Tibial artery (tissue), 4 donors: Measurements from ENCODE around the gene ACAD11.

Experiments used
- DNase-seq, 2 donors: peaks; one replicate each; pipeline ENCODE4 v3.0.0-alpha.2; 2019
- H3K27ac ChIP-seq, 2 donors: fragments of 200-600 bp; sonication (generic) in 1 of 2; 1 replicate in 1 of 2; 2 replicates in 1 of 2; pipeline ENCODE4 v1.5.1; 2018 to 2019; ENCODE audit warnings: mild to moderate bottlenecking in 1 of 2
- H3K27me3 ChIP-seq, 2 donors: fragments of 200-600 bp; sonication (generic) in 1 of 2; one replicate each; pipeline versions ENCODE4 v1.5.1 to v1.6.0; 2016 to 2019
- H3K36me3 ChIP-seq, 3 donors: fragments of 200-600 bp; sonication (generic) in 2 of 3; one replicate each; pipeline ENCODE4 v1.5.1; 2016 to 2019; ENCODE audit warnings: mild to moderate bottlenecking in 2 of 3
- H3K4me1 ChIP-seq, 4 donors: fragments of 200-600 bp; sonication (generic) in 2 of 4; 1 replicate in 3 of 4; 2 replicates in 1 of 4; pipeline ENCODE4 v1.5.1; 2016 to 2019
- H3K4me3 ChIP-seq, 2 donors: fragments of 200-600 bp; sonication (generic) in 1 of 2; 1 replicate in 1 of 2; 2 replicates in 1 of 2; pipeline ENCODE4 v1.5.1; 2018 to 2019; ENCODE audit warnings: mild to moderate bottlenecking in 2 of 2
- H3K9me3 ChIP-seq, 3 donors: fragments of 200-600 bp; sonication (generic) in 1 of 3; one replicate each; pipeline ENCODE4 v1.5.1; 2016 to 2019
- CTCF ChIP-seq, 2 experiments: fragments of 200-600 bp in 1 of 2; fragments of 450-650 bp in 1 of 2; IDR thresholded peaks; one replicate each; pipeline ENCODE4 v1.5.1; 2017 to 2019; ENCODE audit warnings: antibody characterized with exemption in 2 of 2, mild to moderate bottlenecking in 1 of 2, moderate library complexity in 1 of 2
- intact Hi-C: fragments of 100-400 bp; cut with DNase I; formaldehyde crosslinking; loops from one replicate; pipeline ENCODE4 v1.15.0; 2023; ENCODE audit warnings: low total_unique reads

The ACAD11 gene

GRCh38 chr3:132659365-132660051 lies at the start of gene ACAD11:
Gene ACAD11 (minus strand): TSS chr3:132659809. CDS start chr3:132659751, 58 bp downstream.
- peak; percentile 62 to 66 for TF ChIP-seq CTCF (IDR thresholded peaks at IDR 0.05)
- intact Hi-C loops, result no loop called here
- H3K27ac ChIP-seq, result peak within 1 kb of the TSS; percentile 91 to 96
- H3K4me1 ChIP-seq, result peaks cover 0 to 39% (median 22%) of the 10 kb centered on the region in 4 donors
- peak; percentile 83 to 91 for DNase-seq
- peak within 1 kb of the TSS; percentile 78 to 85 for H3K4me3 ChIP-seq
- H3K27me3 ChIP-seq, result no peaks in the 10 kb centered on the region
- H3K36me3 ChIP-seq, result no peaks in the 10 kb centered on the region
- H3K9me3 ChIP-seq, result no peaks in the 10 kb centered on the region

GRCh38 chr3:132703733-132704132 lies 44.1 kb upstream of the ACAD11 start:
- Histone ChIP-seq H3K27me3 (no peaks in the 10 kb centered on the region), H3K9me3 (no peaks in the 10 kb centered on the region), H3K4me1 (no peaks in the 10 kb centered on the region), H3K4me3 (no peak overlapping the region), H3K27ac (no peak overlapping the region), H3K36me3 (peaks cover 75 to 88% (median 82%) of the 10 kb centered on the region in 3 donors)
- no peak for TF ChIP-seq CTCF (IDR thresholded peaks at IDR 0.05)
- intact Hi-C loops, result loop anchor here (10.0 kb wide), 1 partner anchor 951 kb away; no protein-coding TSS in a partner anchor
- DNase-seq, result no peak

- Histone ChIP-seq H3K9me3 (no peaks in the 10 kb centered on the region), H3K36me3 (peaks cover 87 to 94% (median 88%) of the 10 kb centered on the region in 3 donors), H3K27me3 (no peaks in the 10 kb centered on the region), H3K4me1 (no peaks in the 10 kb centered on the region), H3K27ac (no peak overlapping the region), H3K4me3 (no peak overlapping the region)
- DNase-seq, result no peak
- no peak for TF ChIP-seq CTCF (IDR thresholded peaks at IDR 0.05)
- intact Hi-C loops, result loop anchor here (2.0 kb wide), 1 partner anchor 19 kb away; no protein-coding TSS in a partner anchor
These were observed 35.8 kb upstream of the ACAD11 start for GRCh38 chr3:132695422-132695821.

- Histone ChIP-seq H3K27ac (no peak overlapping the region), H3K9me3 (no peaks in the 10 kb centered on the region), H3K4me3 (no peak overlapping the region), H3K4me1 (no peaks in the 10 kb centered on the region), H3K36me3 (peaks cover 87 to 95% (median 88%) of the 10 kb centered on the region in 3 donors), H3K27me3 (no peaks in the 10 kb centered on the region)
- DNase-seq, result no peak
- no peak for TF ChIP-seq CTCF (IDR thresholded peaks at IDR 0.05)
- intact Hi-C loops, result loop anchor here (2.0 kb wide), 1 partner anchor 18 kb away; no protein-coding TSS in a partner anchor
These were observed 35.4 kb upstream of the ACAD11 start for GRCh38 chr3:132694991-132695390.

GRCh38 chr3:132690040-132690439 lies 30.4 kb upstream of the ACAD11 start:
- Histone ChIP-seq H3K4me1 (no peaks in the 10 kb centered on the region), H3K36me3 (peaks cover 90 to 99% (median 97%) of the 10 kb centered on the region in 3 donors)
- no peak for DNase-seq

More at GRCh38 chr3:132690040-132690439, 30.4 kb upstream of the ACAD11 start:
- Histone ChIP-seq H3K27me3 (no peaks in the 10 kb centered on the region), H3K4me3 (no peak overlapping the region), H3K9me3 (no peaks in the 10 kb centered on the region), H3K27ac (no peak overlapping the region)
- intact Hi-C loops, result no loop called here
- no peak for TF ChIP-seq CTCF (IDR thresholded peaks at IDR 0.05)
